Stimulated activated naive B cell treated with anti-CD40 and anti-IgM and Interleukin-4, amounts not matched to agents 10 μg/mL and 1 μg/mL and 100 μg/mL, for 72 hours (primary cell): ENCODE measurements around the gene ZNF18.
A peak's percentile ranks its signal among the peaks of the same experiment; 100 is the strongest.

ENCODE experiments used
- ATAC-seq, 2 donors: fragments of 150-1000 bp; cut with Tn5 transposase; replicated peaks; 2 replicates each; pipeline ENCODE4 v1.10.0; 2021; ENCODE audit warnings: moderate library complexity in 1 of 2
- DNase-seq: peaks from one replicate; pipeline ENCODE4 v3.0.0; 2021
- H3K27ac Mint-ChIP-seq: one replicate; pipeline ENCODE4 v1.8.0; 2022; ENCODE audit warnings: mild to moderate bottlenecking, mixed read lengths
- H3K27me3 Mint-ChIP-seq, 2 donors: one replicate each; pipeline ENCODE4 v1.8.0; 2022; ENCODE audit warnings: mixed read lengths in 2 of 2
- H3K36me3 Mint-ChIP-seq, 2 donors: one replicate each; pipeline ENCODE4 v1.8.0; 2022; ENCODE audit warnings: mixed read lengths in 2 of 2, mild to moderate bottlenecking in 1 of 2
- H3K4me1 Mint-ChIP-seq, 2 donors: one replicate each; pipeline ENCODE4 v1.8.0; 2022; ENCODE audit warnings: mixed read lengths in 2 of 2, mild to moderate bottlenecking in 1 of 2
- H3K4me3 Mint-ChIP-seq, 2 donors: one replicate each; pipeline ENCODE4 v1.8.0; 2022; ENCODE audit warnings: mild to moderate bottlenecking in 2 of 2, mixed read lengths in 2 of 2, moderate library complexity in 1 of 2
- H3K9me3 Mint-ChIP-seq, 2 donors: one replicate each; pipeline ENCODE4 v1.8.0; 2022; ENCODE audit warnings: mixed read lengths in 2 of 2, mild to moderate bottlenecking in 1 of 2

Gene ZNF18

GRCh38 chr17:11997147-11997971, at the start of gene ZNF18:
Gene ZNF18 (minus strand): TSS chr17:11997475. CDS start chr17:11992829, 4,646 bp downstream.
- peak; percentile 92 to 95 for ATAC-seq
- peak within 1 kb of the TSS; percentile 87 to 98 for H3K4me3 Mint-ChIP-seq
- H3K36me3 Mint-ChIP-seq, result peaks cover 0 to 9% of the 10 kb centered on the region in 2 donors
- no peaks in the 10 kb centered on the region for H3K27me3 Mint-ChIP-seq
- H3K27ac Mint-ChIP-seq, result peak within 1 kb of the TSS; percentile 96
- H3K9me3 Mint-ChIP-seq, result peaks cover 2 to 4% of the 10 kb centered on the region in 2 donors
- peak; percentile 95 for DNase-seq
- peaks cover 8 to 14% of the 10 kb centered on the region in 2 donors for H3K4me1 Mint-ChIP-seq

- ATAC-seq (no peak), DNase-seq (no peak)
- Mint-ChIP-seq H3K27ac (no peak overlapping the region), H3K27me3 (no peaks in the 10 kb centered on the region), H3K4me1 (peaks cover 29 to 69% of the 10 kb centered on the region in 2 donors), H3K9me3 (no peaks in the 10 kb centered on the region), H3K4me3 (no peak overlapping the region), H3K36me3 (peaks cover 4 to 6% of the 10 kb centered on the region in 2 donors)
These were observed 49.5 kb upstream of the ZNF18 start for GRCh38 chr17:12046786-12047185.

GRCh38 chr17:12043702-12044101, 46.4 kb upstream of the ZNF18 start:
- DNase-seq (no peak), ATAC-seq (no peak)
- Mint-ChIP-seq H3K27ac (no peak overlapping the region), H3K4me1 (peaks cover 15 to 54% of the 10 kb centered on the region in 2 donors), H3K4me3 (no peak overlapping the region), H3K27me3 (no peaks in the 10 kb centered on the region), H3K36me3 (peaks cover 4 to 12% of the 10 kb centered on the region in 2 donors), H3K9me3 (no peaks in the 10 kb centered on the region)

GRCh38 chr17:12041312-12041711, 44.0 kb upstream of the ZNF18 start:
- Mint-ChIP-seq H3K4me3 (no peak overlapping the region), H3K9me3 (no peaks in the 10 kb centered on the region), H3K27me3 (no peaks in the 10 kb centered on the region), H3K4me1 (peaks cover 17 to 49% of the 10 kb centered on the region in 2 donors), H3K36me3 (peaks cover 4 to 12% of the 10 kb centered on the region in 2 donors), H3K27ac (no peak overlapping the region)
- DNase-seq (no peak), ATAC-seq (no peak)

- Mint-ChIP-seq H3K9me3 (no peaks in the 10 kb centered on the region), H3K27ac (no peak overlapping the region), H3K27me3 (no peaks in the 10 kb centered on the region), H3K36me3 (peaks cover 4 to 12% of the 10 kb centered on the region in 2 donors), H3K4me3 (no peak overlapping the region), H3K4me1 (peaks cover 11 to 42% of the 10 kb centered on the region in 2 donors)
- ATAC-seq (no peak), DNase-seq (no peak)
These were observed 43.2 kb upstream of the ZNF18 start for GRCh38 chr17:12040478-12040877.

GRCh38 chr17:12037970-12038369, 40.7 kb upstream of the ZNF18 start:
- Mint-ChIP-seq H3K27ac (no peak overlapping the region), H3K9me3 (no peaks in the 10 kb centered on the region), H3K4me3 (no peak overlapping the region), H3K4me1 (peaks cover 11 to 36% of the 10 kb centered on the region in 2 donors), H3K36me3 (peaks cover 11 to 22% of the 10 kb centered on the region in 2 donors), H3K27me3 (no peaks in the 10 kb centered on the region)
- DNase-seq (no peak), ATAC-seq (no peak)

GRCh38 chr17:12035673-12036072, 38.4 kb upstream of the ZNF18 start:
- no peaks in the 10 kb centered on the region for H3K27me3 Mint-ChIP-seq
- H3K9me3 Mint-ChIP-seq, result no peaks in the 10 kb centered on the region
- no peak for DNase-seq
- H3K27ac Mint-ChIP-seq, result no peak overlapping the region
- peaks cover 14 to 35% of the 10 kb centered on the region in 2 donors for H3K4me1 Mint-ChIP-seq
- H3K36me3 Mint-ChIP-seq, result peaks cover 6 to 10% of the 10 kb centered on the region in 2 donors
- ATAC-seq, result no peak
- H3K4me3 Mint-ChIP-seq, result no peak overlapping the region

- Mint-ChIP-seq H3K36me3 (peaks cover 6 to 10% of the 10 kb centered on the region in 2 donors), H3K27ac (no peak overlapping the region), H3K4me1 (peaks cover 17 to 43% of the 10 kb centered on the region in 2 donors), H3K27me3 (no peaks in the 10 kb centered on the region), H3K4me3 (no peak overlapping the region), H3K9me3 (no peaks in the 10 kb centered on the region)
- no peak for ATAC-seq
- no peak for DNase-seq
These were observed 37.3 kb upstream of the ZNF18 start for GRCh38 chr17:12034538-12034937.

- no peaks in the 10 kb centered on the region for H3K9me3 Mint-ChIP-seq
- no peak overlapping the region for H3K4me3 Mint-ChIP-seq
- H3K36me3 Mint-ChIP-seq, result peaks cover 5 to 9% of the 10 kb centered on the region in 2 donors
- ATAC-seq, result no peak
- no peak for DNase-seq
- H3K4me1 Mint-ChIP-seq, result peaks cover 26 to 58% of the 10 kb centered on the region in 2 donors
- no peaks in the 10 kb centered on the region for H3K27me3 Mint-ChIP-seq
- no peak overlapping the region for H3K27ac Mint-ChIP-seq
These were observed 31.3 kb upstream of the ZNF18 start for GRCh38 chr17:12028611-12029010.

GRCh38 chr17:12027658-12028057, 30.4 kb upstream of the ZNF18 start:
- ATAC-seq (no peak), DNase-seq (no peak)
- Mint-ChIP-seq H3K4me3 (no peak overlapping the region), H3K27me3 (no peaks in the 10 kb centered on the region), H3K9me3 (no peaks in the 10 kb centered on the region), H3K4me1 (peaks cover 31 to 66% of the 10 kb centered on the region in 2 donors), H3K27ac (no peak overlapping the region), H3K36me3 (peaks cover 5 to 9% of the 10 kb centered on the region in 2 donors)

- DNase-seq, result no peak
- peaks cover 5 to 9% of the 10 kb centered on the region in 2 donors for H3K36me3 Mint-ChIP-seq
- no peak overlapping the region for H3K4me3 Mint-ChIP-seq
- no peak for ATAC-seq
- no peak overlapping the region for H3K27ac Mint-ChIP-seq
- H3K9me3 Mint-ChIP-seq, result no peaks in the 10 kb centered on the region
- H3K27me3 Mint-ChIP-seq, result peaks cover 0 to 4% of the 10 kb centered on the region in 2 donors
- peaks cover 30 to 64% of the 10 kb centered on the region in 2 donors for H3K4me1 Mint-ChIP-seq
These were observed 27.1 kb upstream of the ZNF18 start for GRCh38 chr17:12024327-12024726.

- Mint-ChIP-seq H3K27me3 (peaks cover 0 to 4% of the 10 kb centered on the region in 2 donors), H3K9me3 (no peaks in the 10 kb centered on the region), H3K36me3 (peaks cover 2 to 5% of the 10 kb centered on the region in 2 donors), H3K4me3 (no peak overlapping the region), H3K27ac (no peak overlapping the region), H3K4me1 (peaks cover 24 to 47% of the 10 kb centered on the region in 2 donors)
- ATAC-seq, result no peak
- DNase-seq, result no peak
These were observed 25.0 kb upstream of the ZNF18 start for GRCh38 chr17:12022310-12022709.

- no peak for ATAC-seq
- Mint-ChIP-seq H3K4me3 (peak overlapping the region; percentile 70 to 77), H3K4me1 (peaks cover 20 to 43% of the 10 kb centered on the region in 2 donors), H3K9me3 (no peaks in the 10 kb centered on the region), H3K27ac (peak overlapping the region; percentile 75), H3K36me3 (no peaks in the 10 kb centered on the region), H3K27me3 (peaks cover 0 to 4% of the 10 kb centered on the region in 2 donors)
- no peak for DNase-seq
These were observed 24.4 kb upstream of the ZNF18 start for GRCh38 chr17:12021623-12022140.

GRCh38 chr17:12020642-12021622, 23.7 kb upstream of the ZNF18 start, which contains the start of gene MAP2K4:
Gene MAP2K4 (plus strand): TSS chr17:12020877. CDS start chr17:12020887, 10 bp downstream.
- Mint-ChIP-seq H3K27ac (peak within 1 kb of the TSS; percentile 75), H3K27me3 (peaks cover 0 to 4% of the 10 kb centered on the region in 2 donors), H3K4me3 (peak within 1 kb of the TSS; percentile 78 to 81), H3K36me3 (no peaks in the 10 kb centered on the region), H3K9me3 (no peaks in the 10 kb centered on the region), H3K4me1 (peaks cover 16 to 37% of the 10 kb centered on the region in 2 donors)
- peak; percentile 95 to 98 for ATAC-seq
- DNase-seq, result peak; percentile 89
